IMR-90 (cell line): ENCODE results near the gene LIN9. TPM values are rescaled to one million over a fixed set of nuclear protein-coding genes. Genes with fewer than 3 reads are reported as not detected.
A peak's percentile ranks its signal among the peaks of the same experiment; 100 is the strongest.

Source experiments
- ATAC-seq: fragments of 200-7000 bp; cut with Tn5 transposase; 2 replicates; pipeline ENCODE4 v1.9.1; 2020; ENCODE audit warnings: low read depth, mild to moderate bottlenecking, moderate library complexity
- BruUV-seq: library from RNA; stranded (reverse); fragments of 400-500 nt; replicated peaks from 2 replicates; lab custom pipeline; 2021; lab: Mats Ljungman, UMichigan
- CTCF ChIA-PET: fragments of 300-600 bp; formaldehyde crosslinking; extraction: SDS; loops from one replicate; lab custom pipeline; 2021; ENCODE audit warnings: antibody characterized with exemption; lab: Yijun Ruan, JAX
- POLR2A ChIA-PET: fragments of 300-600 bp; sonication (Branson Sonifier 250); formaldehyde crosslinking; loops from one replicate; lab custom pipeline; 2022; ENCODE audit warnings: antibody characterized with exemption; ENCODE audit not compliant: unreplicated experiment; lab: Charles Lee
- DNase-seq: peaks from one replicate; pipeline ENCODE4 v3.0.0; 2013
- H2AFZ ChIP-seq: replicated peaks from 2 replicates; pipeline ENCODE3; 2013; ENCODE audit warnings: low read length, mild to moderate bottlenecking; ENCODE audit not compliant: poor library complexity
- H2AK5ac ChIP-seq: 2 replicates; pipeline ENCODE4 v1.6.1; 2013; ENCODE audit warnings: low read depth, low read length, inconsistent platforms
- H2AK9ac ChIP-seq: replicated peaks from 2 replicates; pipeline ENCODE3; 2013; ENCODE audit warnings: mild to moderate bottlenecking, low read depth, low read length, moderate library complexity; ENCODE audit not compliant: poor library complexity
- H2BK120ac ChIP-seq: 2 replicates; pipeline ENCODE4 v1.6.1; 2013; ENCODE audit warnings: low read depth, low read length, inconsistent platforms
- H2BK15ac ChIP-seq: 3 replicates; pipeline ENCODE4 v1.6.1; 2013; ENCODE audit warnings: low read depth, low read length, inconsistent platforms
- H2BK20ac ChIP-seq: 2 replicates; pipeline ENCODE4 v1.6.1; 2013; ENCODE audit warnings: low read depth, mild to moderate bottlenecking, inconsistent platforms, low read length, moderate library complexity
- H2BK5ac ChIP-seq: 2 replicates; pipeline ENCODE4 v1.6.1; 2013; ENCODE audit warnings: mild to moderate bottlenecking, low read depth, low read length, inconsistent platforms; ENCODE audit not compliant: poor library complexity, severe bottlenecking
- H3K14ac ChIP-seq: replicated peaks from 2 replicates; pipeline ENCODE4 v1.6.1; 2013; ENCODE audit warnings: low read depth, low read length, inconsistent platforms
- H3K18ac ChIP-seq: 2 replicates; pipeline ENCODE4 v1.6.1; 2013; ENCODE audit warnings: low read depth, low read length, control low read depth
- H3K23ac ChIP-seq: 2 replicates; pipeline ENCODE4 v1.6.1; 2013; ENCODE audit warnings: low read depth, low read length, inconsistent platforms
- H3K27ac ChIP-seq: 2 replicates; pipeline ENCODE4 v1.5.1; 2013; ENCODE audit warnings: mild to moderate bottlenecking, control low read depth, low read length; ENCODE audit not compliant: insufficient read depth
- H3K27me3 ChIP-seq: 2 replicates; pipeline ENCODE4 v1.6.1; 2013; ENCODE audit warnings: low read length; ENCODE audit not compliant: control insufficient read depth, insufficient read depth
- H3K36me3 ChIP-seq: 2 replicates; pipeline ENCODE4 v1.6.1; 2013; ENCODE audit warnings: low read length, mixed read lengths; ENCODE audit not compliant: control insufficient read depth, insufficient read depth
- H3K4ac ChIP-seq: 2 replicates; pipeline ENCODE4 v1.6.1; 2013; ENCODE audit warnings: low read depth, low read length, inconsistent platforms
- H3K4me1 ChIP-seq: 2 replicates; pipeline ENCODE4 v1.6.1; 2013; ENCODE audit warnings: low read length, mixed read lengths; ENCODE audit not compliant: control insufficient read depth, insufficient read depth
- H3K4me2 ChIP-seq: 2 replicates; pipeline ENCODE4 v1.6.1; 2013; ENCODE audit warnings: low read depth, mild to moderate bottlenecking, control low read depth, low read length, moderate library complexity
- H3K4me3 ChIP-seq: 2 replicates; pipeline ENCODE4 v1.5.1; 2013; ENCODE audit warnings: low read depth, mild to moderate bottlenecking, control low read depth, low read length, moderate library complexity; ENCODE audit not compliant: insufficient read depth
- H3K56ac ChIP-seq: 2 replicates; pipeline ENCODE4 v1.6.1; 2013; ENCODE audit warnings: low read length, inconsistent platforms; ENCODE audit not compliant: insufficient read depth; ENCODE audit errors: extremely low read depth
- H3K79me1 ChIP-seq, 2 experiments: 2 replicates each; pipeline ENCODE4 v1.6.1; 2013; ENCODE audit warnings: low read length in 2 of 2, inconsistent platforms in 1 of 2, low read depth in 1 of 2
- H3K9ac ChIP-seq: 2 replicates; pipeline ENCODE4 v1.6.1; 2013; ENCODE audit warnings: low read depth, low read length, control low read depth
- H3K9me1 ChIP-seq: 2 replicates; pipeline ENCODE4 v1.6.1; 2013; ENCODE audit warnings: low read length, inconsistent platforms; ENCODE audit not compliant: insufficient read depth
- H3K9me3 ChIP-seq: 2 replicates; pipeline ENCODE4 v1.6.1; 2013; ENCODE audit warnings: low read length; ENCODE audit not compliant: control insufficient read depth, insufficient read depth
- H4K20me1 ChIP-seq: 2 replicates; pipeline ENCODE4 v1.6.1; 2013; ENCODE audit warnings: low read length, inconsistent platforms; ENCODE audit not compliant: insufficient read depth
- H4K5ac ChIP-seq: 2 replicates; pipeline ENCODE4 v1.6.1; 2013; ENCODE audit warnings: mild to moderate bottlenecking, low read depth, low read length, control low read depth
- H4K8ac ChIP-seq, 2 experiments: 2 replicates each; pipeline ENCODE4 v1.6.1; 2013; ENCODE audit warnings: low read depth in 2 of 2, low read length in 2 of 2, control low read depth in 1 of 2, inconsistent platforms in 1 of 2
- H4K91ac ChIP-seq: 2 replicates; pipeline ENCODE4 v1.6.1; 2013; ENCODE audit warnings: low read depth, low read length, inconsistent platforms; ENCODE audit not compliant: insufficient read depth
- MAZ ChIP-seq: IDR thresholded peaks from 2 replicates; pipeline ENCODE4 v1.6.1; 2012; ENCODE audit warnings: low read depth, mild to moderate bottlenecking, low read length, improper control_type of control experiment, moderate library complexity, borderline replicate concordance
- RAD21 ChIP-seq: IDR thresholded peaks from 2 replicates; pipeline ENCODE4 v1.6.1; 2012; ENCODE audit warnings: low read length, improper control_type of control experiment
- SMC3 ChIP-seq: fragments of 150-350 bp; IDR thresholded peaks from 2 replicates; pipeline ENCODE4 v1.6.1; 2016; ENCODE audit warnings: low read depth, mild to moderate bottlenecking, antibody characterized with exemption, low read length, moderate library complexity
- WGBS, 2 experiments: methylation state at CpG; one replicate each; pipeline versions ENCODE4 v1.1.5 to v1.1.7; 2013; ENCODE audit warnings: missing lambda C conversion rate in 2 of 2; ENCODE audit not compliant: insufficient read length in 1 of 2; ENCODE audit errors: extremely low coverage in 2 of 2; 5-methylcytosine and 5-hydroxymethylcytosine counted together
- dilution Hi-C: fragments of 300-500 bp; cut with HindIII; formaldehyde crosslinking; loops from one replicate; pipeline ENCODE4 v1.14.3; 2018; ENCODE audit warnings: low sequenced_read_pairs; ENCODE audit not compliant: unreplicated experiment
- in situ Hi-C: fragments of 300-500 bp; cut with MboI; formaldehyde crosslinking; loops from 3 replicates; pipeline ENCODE4 v1.14.3; 2019; ENCODE audit warnings: low sequenced_read_pairs, inconsistent platforms, mixed read lengths
- intact Hi-C: fragments of 100-400 bp; cut with micrococcal nuclease; formaldehyde crosslinking; loops from 2 replicates; pipeline ENCODE4 v1.10.0; 2022
- polyA plus RNA-seq, 3 experiments: library from polyadenylated mRNA; depleted of rRNA; stranded (reverse); fragments of >200 nt; gene quantifications; 2 replicates each; pipeline ENCODE4 v1.2.3, GENCODE V29; 2012; ENCODE audit warnings: low replicate concordance in 1 of 3
- total RNA-seq: library from RNA; depleted of rRNA; stranded (reverse); fragments of >200 nt; gene quantifications from 2 replicates; pipeline ENCODE4 v1.2.3, GENCODE V29; 2012
- TF ChIP-seq, protein P1 (sequence below): conservative IDR thresholded peaks from 2 replicates; pipeline ENCODE4 v1.5.1; 2012; ENCODE audit warnings: mild to moderate bottlenecking, low read depth, low read length, improper control_type of control experiment

The LIN9 gene
- total and polyA plus RNA-seq, 2 of the 4 experiments (the other 2 are of a cell fraction): 2.3 to 3.9 TPM

DNA sequence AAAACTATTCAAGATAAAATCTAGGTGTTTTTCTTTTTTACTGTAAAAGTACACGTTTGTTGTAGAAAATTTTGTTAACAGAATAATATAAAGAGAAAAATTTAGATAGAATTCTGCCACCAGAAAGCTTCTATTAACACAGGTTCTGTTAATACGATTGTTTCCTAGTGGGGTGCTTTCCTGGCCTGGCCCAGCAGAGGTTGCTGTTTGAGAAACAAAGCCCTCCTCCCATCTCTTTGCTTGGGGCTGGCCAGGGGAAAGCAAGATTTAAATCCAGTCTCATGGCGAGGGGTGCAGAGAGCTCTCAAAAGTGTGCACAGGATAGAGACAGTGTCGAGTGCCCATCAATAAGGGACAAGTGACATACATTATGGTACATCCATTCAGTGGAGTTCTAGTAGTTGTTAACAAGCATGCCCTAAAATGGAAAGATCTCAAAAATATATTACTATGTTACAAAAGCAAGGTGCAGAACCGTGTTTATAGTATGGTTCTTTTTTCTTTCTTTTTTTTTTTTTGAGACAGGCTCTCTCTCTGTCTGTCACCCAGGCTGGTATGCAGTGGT, 107.9 kb downstream of the LIN9 start:
- ChIA-PET CTCF (interaction anchor here (1.0 to 1.3 kb wide), 3 partner anchors 17 to 132 kb away, joined by 3 read pairs; no protein-coding TSS in a partner anchor), POLR2A (no interaction called here)
- H4K5ac ChIP-seq: no peak overlapping the region
- H3K56ac ChIP-seq: no peak overlapping the region
- DNase-seq: peak; percentile 9
- no peaks in the 10 kb centered on the region for H3K4me1 ChIP-seq
- in situ Hi-C loops (no loop called here), intact Hi-C loops (loop anchor here (10.0 kb wide), 1 partner anchor 134 kb away; no protein-coding TSS in a partner anchor), dilution Hi-C loops (no loop called here)
- no peak overlapping the region for H3K4me3 ChIP-seq
- H3K9me1 ChIP-seq: no peaks in the 10 kb centered on the region
- no peak overlapping the region for H2BK120ac ChIP-seq
- no peak overlapping the region for H2BK20ac ChIP-seq
- TF ChIP-seq MAZ (no peak), SMC3 (peak; percentile 14; the same call in 1 of the 2 replicates), RAD21 (peak; percentile 20; the same call in 1 of the 2 replicates)
- TF ChIP-seq, protein P1, sequence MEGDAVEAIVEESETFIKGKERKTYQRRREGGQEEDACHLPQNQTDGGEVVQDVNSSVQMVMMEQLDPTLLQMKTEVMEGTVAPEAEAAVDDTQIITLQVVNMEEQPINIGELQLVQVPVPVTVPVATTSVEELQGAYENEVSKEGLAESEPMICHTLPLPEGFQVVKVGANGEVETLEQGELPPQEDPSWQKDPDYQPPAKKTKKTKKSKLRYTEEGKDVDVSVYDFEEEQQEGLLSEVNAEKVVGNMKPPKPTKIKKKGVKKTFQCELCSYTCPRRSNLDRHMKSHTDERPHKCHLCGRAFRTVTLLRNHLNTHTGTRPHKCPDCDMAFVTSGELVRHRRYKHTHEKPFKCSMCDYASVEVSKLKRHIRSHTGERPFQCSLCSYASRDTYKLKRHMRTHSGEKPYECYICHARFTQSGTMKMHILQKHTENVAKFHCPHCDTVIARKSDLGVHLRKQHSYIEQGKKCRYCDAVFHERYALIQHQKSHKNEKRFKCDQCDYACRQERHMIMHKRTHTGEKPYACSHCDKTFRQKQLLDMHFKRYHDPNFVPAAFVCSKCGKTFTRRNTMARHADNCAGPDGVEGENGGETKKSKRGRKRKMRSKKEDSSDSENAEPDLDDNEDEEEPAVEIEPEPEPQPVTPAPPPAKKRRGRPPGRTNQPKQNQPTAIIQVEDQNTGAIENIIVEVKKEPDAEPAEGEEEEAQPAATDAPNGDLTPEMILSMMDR: peak; percentile 38
- H4K20me1 ChIP-seq: no peaks in the 10 kb centered on the region
- H2AK9ac ChIP-seq: no peak overlapping the region
- H3K18ac ChIP-seq: no peak overlapping the region
- H3K36me3 ChIP-seq: no peaks in the 10 kb centered on the region
- no peak overlapping the region for H2BK5ac ChIP-seq
- peaks cover 4% of the 10 kb centered on the region; the same call in 1 of the 2 replicates for H3K27me3 ChIP-seq
- H4K8ac ChIP-seq: no peak overlapping the region
- no peak overlapping the region for H3K27ac ChIP-seq
- H3K79me1 ChIP-seq: no peaks in the 10 kb centered on the region
- no peak overlapping the region for H3K23ac ChIP-seq
- H3K14ac ChIP-seq: no peak overlapping the region
- no peak overlapping the region for H2AK5ac ChIP-seq
- no peak overlapping the region for H4K91ac ChIP-seq
- no peaks in the 10 kb centered on the region for H3K9me3 ChIP-seq
- ATAC-seq: 0 out of 2 replicates have a peak, but pooled peaks have one; percentile 50
- BruUV-seq: no TSS peak
- no CpG with 5 or more reads among the region's 5 CpGs for WGBS, 2 experiments
- H3K4me2 ChIP-seq: no peak overlapping the region
- H3K9ac ChIP-seq: no peak overlapping the region
- H2AFZ ChIP-seq: no peak overlapping the region
- no peak overlapping the region for H3K4ac ChIP-seq
- H2BK15ac ChIP-seq: no peak overlapping the region
